Mesendoderm (in vitro differentiated cells): ENCODE results near the gene CYP2A6.
A peak's percentile ranks its signal among the peaks of the same experiment; 100 is the strongest.

Experiments
- DNase-seq: peaks from one replicate; pipeline ENCODE4 v3.0.0; 2013
- H2AK5ac ChIP-seq: 2 replicates; pipeline ENCODE4 v1.6.1; 2013; ENCODE audit warnings: low read length, inconsistent platforms
- H2BK120ac ChIP-seq: 2 replicates; pipeline ENCODE4 v1.6.1; 2013; ENCODE audit warnings: low read depth, mild to moderate bottlenecking, low read length, moderate library complexity, mixed read lengths
- H2BK15ac ChIP-seq: replicated peaks from 2 replicates; pipeline ENCODE4 v1.6.1; 2013; ENCODE audit warnings: low read depth, mild to moderate bottlenecking, moderate library complexity
- H2BK5ac ChIP-seq: 2 replicates; pipeline ENCODE4 v1.6.1; 2013; ENCODE audit warnings: low read length, inconsistent platforms
- H3K18ac ChIP-seq: 2 replicates; pipeline ENCODE4 v1.6.1; 2013; ENCODE audit warnings: mild to moderate bottlenecking, low read length, mixed read lengths
- H3K23ac ChIP-seq: one replicate; pipeline ENCODE4 v1.6.1; 2013; ENCODE audit warnings: low read length
- H3K27ac ChIP-seq: 2 replicates; pipeline ENCODE4 v1.5.1; 2013; ENCODE audit warnings: low read depth, mild to moderate bottlenecking, inconsistent platforms, low read length, moderate library complexity
- H3K27me3 ChIP-seq: 2 replicates; pipeline ENCODE4 v1.6.1; 2013; ENCODE audit warnings: low read length, control low read depth, mild to moderate bottlenecking, inconsistent platforms; ENCODE audit not compliant: insufficient read depth, poor library complexity
- H3K36me3 ChIP-seq: 2 replicates; pipeline ENCODE4 v1.6.1; 2013; ENCODE audit warnings: low read length, inconsistent platforms; ENCODE audit not compliant: control insufficient read depth, insufficient read depth
- H3K4ac ChIP-seq: one replicate; pipeline ENCODE4 v1.6.1; 2013; ENCODE audit warnings: low read depth, mild to moderate bottlenecking, low read length, moderate library complexity
- H3K4me1 ChIP-seq: 2 replicates; pipeline ENCODE4 v1.6.1; 2013; ENCODE audit warnings: low read depth, low read length, inconsistent platforms; ENCODE audit not compliant: control insufficient read depth
- H3K4me2 ChIP-seq: 2 replicates; pipeline ENCODE4 v1.6.1; 2013; ENCODE audit warnings: low read length
- H3K4me3 ChIP-seq: 2 replicates; pipeline ENCODE4 v1.5.1; 2013; ENCODE audit warnings: mild to moderate bottlenecking, low read length
- H3K56ac ChIP-seq: one replicate; pipeline ENCODE4 v1.6.1; 2013; ENCODE audit warnings: low read length
- H3K79me1 ChIP-seq: 2 replicates; pipeline ENCODE4 v1.6.1; 2013; ENCODE audit warnings: low read length, inconsistent platforms
- H3K79me2 ChIP-seq: 2 replicates; pipeline ENCODE4 v1.6.1; 2013; ENCODE audit warnings: mild to moderate bottlenecking, low read length; ENCODE audit not compliant: control insufficient read depth, insufficient read depth
- H3K9ac ChIP-seq: 2 replicates; pipeline ENCODE4 v1.6.1; 2013; ENCODE audit warnings: low read length, inconsistent platforms
- H4K5ac ChIP-seq: one replicate; pipeline ENCODE4 v1.6.1; 2013; ENCODE audit warnings: low read length
- H4K8ac ChIP-seq: one replicate; pipeline ENCODE4 v1.6.1; 2013; ENCODE audit warnings: low read depth, mild to moderate bottlenecking, control low read depth, low read length, moderate library complexity
- WGBS: extraction: QIAGEN DNeasy Blood & Tissue Kit; methylation state at CpG from one replicate; pipeline ENCODE4 v1.1.7; 2013; ENCODE audit warnings: low lambda C conversion rate, missing lambda C conversion rate; ENCODE audit not compliant: insufficient coverage; ENCODE audit errors: extremely low coverage; 5-methylcytosine and 5-hydroxymethylcytosine counted together

The CYP2A6 gene

GRCh38 chr19:40803170-40803856 lies 46.9 kb downstream of the CYP2A6 start:
- no peak overlapping the region for H3K4me3 ChIP-seq
- H2AK5ac ChIP-seq = no peak overlapping the region
- no peak overlapping the region for H3K4me2 ChIP-seq
- H2BK5ac ChIP-seq = no peak overlapping the region
- no peak overlapping the region for H3K4ac ChIP-seq
- no CpG with 5 or more reads among the region's 9 CpGs for WGBS
- DNase-seq = no peak
- no peak overlapping the region for H3K23ac ChIP-seq
- peaks cover 8% of the 10 kb centered on the region for H3K4me1 ChIP-seq
- peaks cover 63% of the 10 kb centered on the region for H3K79me2 ChIP-seq
- H3K79me1 ChIP-seq = peaks cover 35% of the 10 kb centered on the region
- no peak overlapping the region for H2BK15ac ChIP-seq
- H4K5ac ChIP-seq = no peak overlapping the region
- peaks cover 6% of the 10 kb centered on the region for H3K36me3 ChIP-seq
- no peak overlapping the region for H2BK120ac ChIP-seq
- no peak overlapping the region for H3K56ac ChIP-seq
- H3K27ac ChIP-seq = no peak overlapping the region
- peak overlapping the region; percentile 8 for H3K9ac ChIP-seq
- no peak overlapping the region for H4K8ac ChIP-seq
- H3K18ac ChIP-seq = no peak overlapping the region
- H3K27me3 ChIP-seq = no peaks in the 10 kb centered on the region

- H3K79me2 ChIP-seq = peaks cover 63% of the 10 kb centered on the region
- peaks cover 31% of the 10 kb centered on the region for H3K79me1 ChIP-seq
- no peak overlapping the region for H2BK5ac ChIP-seq
- H3K18ac ChIP-seq = no peak overlapping the region
- no peak overlapping the region for H2BK120ac ChIP-seq
- DNase-seq = no peak
- H3K27me3 ChIP-seq = no peaks in the 10 kb centered on the region
- no peak overlapping the region for H4K5ac ChIP-seq
- WGBS = no CpG with 5 or more reads among the region's 11 CpGs
- H3K4me2 ChIP-seq = no peak overlapping the region
- no peak overlapping the region for H3K4ac ChIP-seq
- H3K4me1 ChIP-seq = peaks cover 8% of the 10 kb centered on the region
- no peak overlapping the region for H3K23ac ChIP-seq
- peak overlapping the region; percentile 69 for H3K56ac ChIP-seq
- peaks cover 3% of the 10 kb centered on the region for H3K36me3 ChIP-seq
- H3K9ac ChIP-seq = peak overlapping the region; percentile 8
- H4K8ac ChIP-seq = no peak overlapping the region
- H2BK15ac ChIP-seq = no peak overlapping the region
- no peak overlapping the region for H3K4me3 ChIP-seq
- H2AK5ac ChIP-seq = no peak overlapping the region
- no peak overlapping the region for H3K27ac ChIP-seq
Observed at GRCh38 chr19:40802300-40803169, 47.7 kb downstream of the CYP2A6 start.

GRCh38 chr19:40801426-40802299 lies 48.6 kb downstream of the CYP2A6 start:
- Histone ChIP-seq H3K27ac (no peak overlapping the region), H2AK5ac (no peak overlapping the region), H3K4me2 (peak overlapping the region; percentile 1), H2BK5ac (no peak overlapping the region), H3K56ac (peak overlapping the region; percentile 69), H3K23ac (no peak overlapping the region), H2BK120ac (no peak overlapping the region), H3K4ac (no peak overlapping the region), H3K9ac (peak overlapping the region; percentile 97), H2BK15ac (no peak overlapping the region), H3K18ac (no peak overlapping the region), H3K36me3 (peaks cover 2% of the 10 kb centered on the region), H3K4me3 (no peak overlapping the region), H4K5ac (no peak overlapping the region), H4K8ac (no peak overlapping the region), H3K4me1 (peaks cover 8% of the 10 kb centered on the region), H3K79me2 (peaks cover 60% of the 10 kb centered on the region), H3K27me3 (no peaks in the 10 kb centered on the region), H3K79me1 (peaks cover 26% of the 10 kb centered on the region)
- WGBS = no CpG with 5 or more reads among the region's 13 CpGs
- no peak for DNase-seq

- H3K36me3 ChIP-seq = peaks cover 2% of the 10 kb centered on the region
- no peak for DNase-seq
Observed at GRCh38 chr19:40800997-40801377, 49.3 kb downstream of the CYP2A6 start.

GRCh38 chr19:40800339-40800996 lies 49.8 kb downstream of the CYP2A6 start:
- Histone ChIP-seq H4K5ac (no peak overlapping the region), H3K79me2 (peaks cover 58% of the 10 kb centered on the region), H3K27ac (no peak overlapping the region), H4K8ac (no peak overlapping the region), H3K36me3 (peaks cover 2% of the 10 kb centered on the region), H3K79me1 (peaks cover 23% of the 10 kb centered on the region), H3K9ac (peak overlapping the region; percentile 97), H2AK5ac (no peak overlapping the region), H3K4me1 (peaks cover 3% of the 10 kb centered on the region), H3K4ac (no peak overlapping the region), H3K4me2 (peak overlapping the region; percentile 96), H2BK120ac (no peak overlapping the region), H3K18ac (no peak overlapping the region), H2BK15ac (no peak overlapping the region), H3K23ac (peak overlapping the region; percentile 86), H3K4me3 (peak overlapping the region; percentile 90), H2BK5ac (no peak overlapping the region), H3K56ac (peak overlapping the region; percentile 94), H3K27me3 (no peaks in the 10 kb centered on the region)
- DNase-seq = no peak
- WGBS = no CpG with 5 or more reads among the region's 27 CpGs

More at GRCh38 chr19:40800997-40801377, 49.3 kb downstream of the CYP2A6 start:
- no peak overlapping the region for H2BK15ac ChIP-seq
- no peak overlapping the region for H3K4me3 ChIP-seq
- no peak overlapping the region for H2BK120ac ChIP-seq
- no peak overlapping the region for H3K18ac ChIP-seq
- H3K9ac ChIP-seq = peak overlapping the region; percentile 97
- H3K79me1 ChIP-seq = peaks cover 26% of the 10 kb centered on the region
- H3K27ac ChIP-seq = no peak overlapping the region
- H3K4ac ChIP-seq = no peak overlapping the region
- peak overlapping the region; percentile 1 for H3K4me2 ChIP-seq
- no CpG with 5 or more reads among the region's 27 CpGs for WGBS
- no peaks in the 10 kb centered on the region for H3K27me3 ChIP-seq
- H3K23ac ChIP-seq = peak overlapping the region; percentile 86
- peaks cover 60% of the 10 kb centered on the region for H3K79me2 ChIP-seq
- no peak overlapping the region for H4K8ac ChIP-seq
- no peak overlapping the region for H2BK5ac ChIP-seq
- H2AK5ac ChIP-seq = no peak overlapping the region
- H4K5ac ChIP-seq = no peak overlapping the region
- peaks cover 3% of the 10 kb centered on the region for H3K4me1 ChIP-seq
- H3K56ac ChIP-seq = peak overlapping the region; percentile 46
